ENCODE data around the gene AFG3L2. TPM values are rescaled to one million over a fixed set of nuclear protein-coding genes. Genes with fewer than 3 reads are reported as not detected.

AFG3L2 gene
- total and polyA plus RNA-seq, 2 of the 8 experiments (the other 6 are each of a cell fraction or from before 2014, with no cell fraction given): 29.7 to 84.8 TPM

- H3K79me2 ChIP-seq (ENCODE audit: control insufficient read depth in 1 of 2, insufficient read depth in 2 of 2, low read length in 2 of 2): no peaks in the 10 kb centered on the region
- H3K14ac ChIP-seq (ENCODE audit: insufficient read length): no peak overlapping the region
- CTCF ChIA-PET (ENCODE audit: partially characterized antibody): interaction anchor here (0.6 to 5.5 kb wide), 17 partner anchors 10 to 221 kb away, joined by 3 to 40 read pairs (median 4); no protein-coding TSS in a partner anchor
- TF ChIP-seq EZH2 (IDR thresholded peaks at IDR 0.05; ENCODE audit: low read depth, low read length, severe bottlenecking) (no peak), CBX8 (IDR thresholded peaks at IDR 0.05; ENCODE audit: borderline replicate concordance, low read depth, low read length) (no peak), RAD21 (IDR thresholded peaks at IDR 0.05 in 1 of 2, conservative IDR thresholded peaks at IDR 0.05 in 1 of 2; ENCODE audit: low read depth in 2 of 2, low read length in 2 of 2) (no peak), POLR2AphosphoS5 (IDR thresholded peaks at IDR 0.05; ENCODE audit: low read depth, low read length) (0 out of 2 replicates have a peak, but pooled peaks have one; percentile 2), BRCA1 (IDR thresholded peaks at IDR 0.05; ENCODE audit: low read depth, low read length) (no peak)
- no peak overlapping the region for H2BK12ac ChIP-seq (ENCODE audit: low read depth, low read length)
- H2BK15ac ChIP-seq (ENCODE audit: low read length): no peak overlapping the region
- H2BK20ac ChIP-seq (ENCODE audit: low read length): no peak overlapping the region
- peaks cover 2 to 3% of the 10 kb centered on the region in 2 experiments for H4K20me1 ChIP-seq (replicated peaks in 1 of 2; ENCODE audit: control insufficient read depth in 1 of 2, insufficient read depth in 2 of 2, low read length in 2 of 2)
- H3K9ac ChIP-seq (replicated peaks in 1 of 4; ENCODE audit: extremely low read depth in 1 of 4, low read depth in 3 of 4, low read length in 3 of 4): no peak overlapping the region
- FAIRE-seq (no peak), DNase-seq (ENCODE audit: low read depth in 1 of 2, low spot score in 2 of 2) (no peak)
- no peak overlapping the region for H4K5ac ChIP-seq (ENCODE audit: insufficient read length, low read depth, low read length)
- H3K27me3 ChIP-seq (replicated peaks in 1 of 4; ENCODE audit: control insufficient read depth in 3 of 4, extremely low read depth in 1 of 4, insufficient read depth in 3 of 4, low read length in 3 of 4): no peaks in the 10 kb centered on the region
- H3K79me1 ChIP-seq (ENCODE audit: low read depth, low read length): no peaks in the 10 kb centered on the region
- no peak overlapping the region for H3K18ac ChIP-seq (ENCODE audit: extremely low read depth, low read length)
- no peak overlapping the region for H3K4me2 ChIP-seq (ENCODE audit: insufficient read depth in 1 of 2, low read depth in 2 of 2, low read length in 2 of 2)
- peaks cover 0 to 12% (median 6%) of the 10 kb centered on the region in 4 experiments; a peak in 6 of 7 replicates for H3K4me1 ChIP-seq (replicated peaks in 1 of 4; ENCODE audit: control insufficient read depth in 3 of 4, insufficient read depth in 4 of 4, low read length in 3 of 4)
- H2BK120ac ChIP-seq (replicated peaks; ENCODE audit: low read depth, low read length): no peak overlapping the region
- H4K8ac ChIP-seq (ENCODE audit: extremely low read depth, insufficient read depth, low read length): peak overlapping the region; percentile 75
- H3K23ac ChIP-seq (ENCODE audit: insufficient read length): no peak overlapping the region
- no peak overlapping the region for H2AK5ac ChIP-seq (ENCODE audit: low read depth, low read length)
- H3K56ac ChIP-seq (replicated peaks; ENCODE audit: insufficient read length, low read depth, low read length): no peak overlapping the region
- H2BK5ac ChIP-seq (ENCODE audit: low read depth, low read length): no peak overlapping the region
- no peak overlapping the region for H2AFZ ChIP-seq (ENCODE audit: low read length)
- no peak overlapping the region for H3K27ac ChIP-seq (ENCODE audit: low read depth, low read length)
- H3K9me3 ChIP-seq (ENCODE audit: insufficient read depth in 2 of 2, low read depth in 1 of 2, low read length in 1 of 2): peaks cover 15 to 19% of the 10 kb centered on the region in 2 experiments
- no peak overlapping the region for H3K4ac ChIP-seq (replicated peaks; ENCODE audit: insufficient read length, low read depth, low read length)
- 97% methylated on average over 10 of the region's 10 CpGs; no CpG with 5 or more reads in 1 of the 2 experiments for WGBS, 2 experiments (ENCODE audit: extremely low coverage in 1 of 2, insufficient coverage in 1 of 2, insufficient read length in 1 of 2, insufficient replicate concordance in 2 of 2, low coverage in 1 of 2, low lambda C conversion rate in 2 of 2, missing lambda C conversion rate in 1 of 2)
- H3K23me2 ChIP-seq (ENCODE audit: low read depth, low read length): peaks cover 5% of the 10 kb centered on the region; the same call in 1 of the 2 replicates
- H4K91ac ChIP-seq (replicated peaks; ENCODE audit: insufficient read length, low read length): no peak overlapping the region
- H3K36me3 ChIP-seq (ENCODE audit: control insufficient read depth in 2 of 4, insufficient read depth in 4 of 4, low read length in 3 of 4): peaks cover 0 to 19% (median 15%) of the 10 kb centered on the region in 4 experiments; a peak in 6 of 8 replicates
- no peak overlapping the region for H3K4me3 ChIP-seq (ENCODE audit: extremely low read depth in 1 of 4, insufficient read depth in 2 of 4, low read depth in 3 of 4, low read length in 4 of 4)
- POLR2A ChIA-PET (ENCODE audit: partially characterized antibody): interaction anchor here (0.9 to 1.4 kb wide), 5 partner anchors 11 to 32 kb away, joined by 3 to 4 read pairs (median 3); no protein-coding TSS in a partner anchor
Measured at GRCh38 chr18:12423393-12423792, 46.4 kb upstream of the AFG3L2 start.

All from H1 (cell line).